ENCODE measurements around the gene TAPBP. TPM values are rescaled to one million over a fixed set of nuclear protein-coding genes. Genes with fewer than 3 reads are reported as not detected.

TAPBP gene
- total and polyA plus RNA-seq, 9 of the 15 experiments (the other 6 are each of a cell fraction or from before 2014, with no cell fraction given): 5.6 to 74.0 (median 22.3) TPM

DNA sequence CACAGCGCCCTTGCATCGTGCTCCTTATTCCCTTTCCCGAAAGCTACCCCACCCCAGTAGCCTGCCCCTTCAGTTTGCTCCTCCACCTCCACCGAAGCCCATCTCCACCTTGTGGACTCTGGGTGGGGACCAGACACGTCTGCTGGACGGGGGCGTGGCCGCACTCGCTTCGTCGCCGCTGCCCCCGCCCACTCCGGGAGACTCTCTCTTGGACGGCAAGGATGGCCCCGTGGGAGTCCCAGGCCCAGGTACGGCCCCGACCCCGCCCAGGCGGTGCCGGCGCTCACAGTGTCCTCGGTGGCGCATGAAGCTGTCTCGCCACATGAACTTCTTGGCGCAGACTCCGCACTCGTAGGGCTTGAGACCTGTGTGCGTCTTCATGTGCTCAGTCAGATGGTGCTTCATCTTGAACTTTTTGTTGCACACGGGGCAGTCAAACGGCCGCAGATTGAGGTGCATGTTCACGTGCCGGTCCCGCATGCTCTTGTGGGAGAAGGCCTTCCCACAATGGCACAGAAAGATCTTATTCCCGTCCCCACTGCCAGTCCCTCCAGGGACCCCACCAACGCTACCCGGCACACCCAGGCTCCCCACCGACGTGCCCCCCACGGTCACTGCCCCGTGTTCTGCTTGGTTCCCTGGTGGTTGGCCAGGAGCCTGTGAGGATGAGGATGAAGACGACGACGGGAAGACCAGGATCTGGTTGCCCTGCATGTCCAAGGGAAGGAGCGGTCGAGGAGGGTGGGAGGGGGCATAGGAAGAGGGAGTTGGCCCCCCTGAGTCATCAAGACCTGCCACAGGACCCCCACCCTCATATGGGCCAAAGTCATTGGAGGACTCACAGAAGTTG lies 1.3 kb upstream of the TAPBP start (continued):
- peak; percentile 61 for TF ChIP-seq CXXC5 (CRISPR knock-in tag; IDR thresholded peaks at IDR 0.05)
- TF ChIP-seq RBM39 (optimal IDR thresholded peaks at IDR 0.05; ENCODE audit: low read depth, low read length): no peak
- TF ChIP-seq, protein P1, sequence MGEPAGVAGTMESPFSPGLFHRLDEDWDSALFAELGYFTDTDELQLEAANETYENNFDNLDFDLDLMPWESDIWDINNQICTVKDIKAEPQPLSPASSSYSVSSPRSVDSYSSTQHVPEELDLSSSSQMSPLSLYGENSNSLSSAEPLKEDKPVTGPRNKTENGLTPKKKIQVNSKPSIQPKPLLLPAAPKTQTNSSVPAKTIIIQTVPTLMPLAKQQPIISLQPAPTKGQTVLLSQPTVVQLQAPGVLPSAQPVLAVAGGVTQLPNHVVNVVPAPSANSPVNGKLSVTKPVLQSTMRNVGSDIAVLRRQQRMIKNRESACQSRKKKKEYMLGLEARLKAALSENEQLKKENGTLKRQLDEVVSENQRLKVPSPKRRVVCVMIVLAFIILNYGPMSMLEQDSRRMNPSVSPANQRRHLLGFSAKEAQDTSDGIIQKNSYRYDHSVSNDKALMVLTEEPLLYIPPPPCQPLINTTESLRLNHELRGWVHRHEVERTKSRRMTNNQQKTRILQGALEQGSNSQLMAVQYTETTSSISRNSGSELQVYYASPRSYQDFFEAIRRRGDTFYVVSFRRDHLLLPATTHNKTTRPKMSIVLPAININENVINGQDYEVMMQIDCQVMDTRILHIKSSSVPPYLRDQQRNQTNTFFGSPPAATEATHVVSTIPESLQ (CRISPR knock-in tag; IDR thresholded peaks at IDR 0.05): 0 out of 2 replicates have a peak, but pooled peaks have one; percentile 32
- no peak for TF ChIP-seq ETV1 (tag; conservative IDR thresholded peaks at IDR 0.05; ENCODE audit: low read depth)
- TF ChIP-seq HEY1 (CRISPR knock-in tag; IDR thresholded peaks at IDR 0.05; ENCODE audit: borderline replicate concordance): no peak
- 0 out of 2 replicates have a peak, but pooled peaks have one; percentile 50 for TF ChIP-seq MECOM (CRISPR knock-in tag; IDR thresholded peaks at IDR 0.05)
- TF ChIP-seq, protein P2, sequence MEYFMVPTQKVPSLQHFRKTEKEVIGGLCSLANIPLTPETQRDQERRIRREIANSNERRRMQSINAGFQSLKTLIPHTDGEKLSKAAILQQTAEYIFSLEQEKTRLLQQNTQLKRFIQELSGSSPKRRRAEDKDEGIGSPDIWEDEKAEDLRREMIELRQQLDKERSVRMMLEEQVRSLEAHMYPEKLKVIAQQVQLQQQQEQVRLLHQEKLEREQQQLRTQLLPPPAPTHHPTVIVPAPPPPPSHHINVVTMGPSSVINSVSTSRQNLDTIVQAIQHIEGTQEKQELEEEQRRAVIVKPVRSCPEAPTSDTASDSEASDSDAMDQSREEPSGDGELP (CRISPR knock-in tag; IDR thresholded peaks at IDR 0.05; ENCODE audit: borderline replicate concordance): no peak; the same call in 1 of the 2 replicates
- TF ChIP-seq TBP (optimal IDR thresholded peaks at IDR 0.05; ENCODE audit: low read depth, low read length): no peak
- TF ChIP-seq, protein P3, sequence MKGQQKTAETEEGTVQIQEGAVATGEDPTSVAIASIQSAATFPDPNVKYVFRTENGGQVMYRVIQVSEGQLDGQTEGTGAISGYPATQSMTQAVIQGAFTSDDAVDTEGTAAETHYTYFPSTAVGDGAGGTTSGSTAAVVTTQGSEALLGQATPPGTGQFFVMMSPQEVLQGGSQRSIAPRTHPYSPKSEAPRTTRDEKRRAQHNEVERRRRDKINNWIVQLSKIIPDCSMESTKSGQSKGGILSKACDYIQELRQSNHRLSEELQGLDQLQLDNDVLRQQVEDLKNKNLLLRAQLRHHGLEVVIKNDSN (CRISPR knock-in tag; IDR thresholded peaks at IDR 0.05): 0 out of 2 replicates have a peak, but pooled peaks have one; percentile 42
- TF ChIP-seq MYC (IDR thresholded peaks at IDR 0.05; ENCODE audit: low read depth, low read length): peak; percentile 24
- 0 out of 2 replicates have a peak, but pooled peaks have one; percentile 49 for TF ChIP-seq MYC (CRISPR knock-in tag; IDR thresholded peaks at IDR 0.05; ENCODE audit: borderline replicate concordance, low read depth)
- no peak for TF ChIP-seq ZNF24 (IDR thresholded peaks at IDR 0.05)
- no peak for TF ChIP-seq POLR3G (IDR thresholded peaks at IDR 0.05; ENCODE audit: extremely low read depth, insufficient read length, insufficient replicate concordance)
- TF ChIP-seq EGR1 (conservative IDR thresholded peaks at IDR 0.05): peak; percentile 43
- TF ChIP-seq L3MBTL2 (IDR thresholded peaks at IDR 0.05): peak; percentile 37; the same call in 1 of the 2 replicates
- TF ChIP-seq, protein P4, sequence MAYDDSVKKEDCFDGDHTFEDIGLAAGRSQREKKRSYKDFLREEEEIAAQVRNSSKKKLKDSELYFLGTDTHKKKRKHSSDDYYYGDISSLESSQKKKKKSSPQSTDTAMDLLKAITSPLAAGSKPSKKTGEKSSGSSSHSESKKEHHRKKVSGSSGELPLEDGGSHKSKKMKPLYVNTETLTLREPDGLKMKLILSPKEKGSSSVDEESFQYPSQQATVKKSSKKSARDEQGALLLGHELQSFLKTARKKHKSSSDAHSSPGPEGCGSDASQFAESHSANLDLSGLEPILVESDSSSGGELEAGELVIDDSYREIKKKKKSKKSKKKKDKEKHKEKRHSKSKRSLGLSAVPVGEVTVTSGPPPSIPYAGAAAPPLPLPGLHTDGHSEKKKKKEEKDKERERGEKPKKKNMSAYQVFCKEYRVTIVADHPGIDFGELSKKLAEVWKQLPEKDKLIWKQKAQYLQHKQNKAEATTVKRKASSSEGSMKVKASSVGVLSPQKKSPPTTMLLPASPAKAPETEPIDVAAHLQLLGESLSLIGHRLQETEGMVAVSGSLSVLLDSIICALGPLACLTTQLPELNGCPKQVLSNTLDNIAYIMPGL (CRISPR knock-in tag; IDR thresholded peaks at IDR 0.05): no peak

Data from K562 (cell line).